NCI-H82 (cell line): Measurements from ENCODE around the gene CCDC122.
"Not testable (repeated sequence)": the region's sequence is repeated elsewhere in the genome, so short reads cannot be mapped to it uniquely, and the experiment has no call there.

Experiments used
- DNase-seq: peaks from one replicate; lab custom pipeline; 2025; lab: John Stamatoyannopoulos, UW

Gene CCDC122

GRCh38 chr13:43877326-43877725 lies 2.2 kb downstream of the CCDC122 start:
- DNase-seq, result no peak

- DNase-seq, result no peak
Measured at GRCh38 chr13:43876366-43876765, 3.2 kb downstream of the CCDC122 start.

- peak; percentile 46 for DNase-seq
Measured at GRCh38 chr13:43874504-43875092, 4.9 kb downstream of the CCDC122 start.

- DNase-seq, result no peak
Measured at GRCh38 chr13:43872181-43872580, 7.4 kb downstream of the CCDC122 start.

- DNase-seq, result no peak
Measured at GRCh38 chr13:43865892-43866291, 13.6 kb downstream of the CCDC122 start.

GRCh38 chr13:43864921-43865320 lies 14.6 kb downstream of the CCDC122 start:
- DNase-seq, result no peak

GRCh38 chr13:43861863-43862262 lies 17.7 kb downstream of the CCDC122 start:
- no peak for DNase-seq

- no peak for DNase-seq
Measured at GRCh38 chr13:43852923-43853404, 26.6 kb downstream of the CCDC122 start.

GRCh38 chr13:43850873-43851272 lies 28.7 kb downstream of the CCDC122 start:
- no peak for DNase-seq

- no peak for DNase-seq
Measured at GRCh38 chr13:43848001-43848649, 31.4 kb downstream of the CCDC122 start.

GRCh38 chr13:43846496-43847158 lies 32.9 kb downstream of the CCDC122 start:
- DNase-seq, result no peak

- no peak for DNase-seq
Measured at GRCh38 chr13:43838909-43839308, 40.6 kb downstream of the CCDC122 start.

GRCh38 chr13:43835701-43836100 lies 43.8 kb downstream of the CCDC122 start:
- peak; percentile 98 for DNase-seq

GRCh38 chr13:43831088-43831487 lies 48.5 kb downstream of the CCDC122 start:
- DNase-seq, result no peak

- DNase-seq, result no peak
Measured at GRCh38 chr13:43830497-43830881, 49.1 kb downstream of the CCDC122 start.

- not testable (repeated sequence) for DNase-seq
Measured at GRCh38 chr13:43824656-43825055, 54.9 kb downstream of the CCDC122 start.

- no peak for DNase-seq
Measured at GRCh38 chr13:43822969-43823368, 56.6 kb downstream of the CCDC122 start.

- DNase-seq, result no peak
Measured at GRCh38 chr13:43816401-43816889, 63.1 kb downstream of the CCDC122 start.

GRCh38 chr13:43815204-43815603 lies 64.3 kb downstream of the CCDC122 start:
- no peak for DNase-seq

- DNase-seq, result no peak
Measured at GRCh38 chr13:43808676-43809075, 70.9 kb downstream of the CCDC122 start.

- no peak for DNase-seq
Measured at GRCh38 chr13:43805681-43806128, 73.8 kb downstream of the CCDC122 start.

- peak; percentile 22 for DNase-seq
Measured at GRCh38 chr13:43805071-43805468, 74.5 kb downstream of the CCDC122 start.

- DNase-seq, result peak; percentile 92
Measured at GRCh38 chr13:43804461-43805070, 75.0 kb downstream of the CCDC122 start.
